Effector memory CD8-positive, alpha-beta T cell (primary cell): ENCODE results near the gene LHX2.

Experiments
- ATAC-seq: fragments of 150-1000 bp; cut with Tn5 transposase; replicated peaks from 2 replicates; pipeline ENCODE4 v1.10.0; 2021; ENCODE audit warnings: mild to moderate bottlenecking, moderate library complexity
- DNase-seq, 3 experiments: peaks; one replicate each; pipeline ENCODE4 v3.0.0; 2021
- H3K27ac Mint-ChIP-seq, 2 donors: one replicate each; pipeline ENCODE4 v1.8.0; 2022; ENCODE audit warnings: mild to moderate bottlenecking in 2 of 2, mixed read lengths in 2 of 2, moderate library complexity in 2 of 2
- H3K27me3 Mint-ChIP-seq, 2 donors: one replicate each; pipeline ENCODE4 v1.8.0; 2022; ENCODE audit warnings: mixed read lengths in 2 of 2
- H3K36me3 Mint-ChIP-seq: one replicate; pipeline ENCODE4 v1.8.0; 2022; ENCODE audit warnings: mild to moderate bottlenecking, moderate library complexity, mixed read lengths; ENCODE audit not compliant: insufficient read depth
- H3K4me1 Mint-ChIP-seq, 2 donors: one replicate each; pipeline ENCODE4 v1.8.0; 2022; ENCODE audit warnings: low read depth in 2 of 2, mixed read lengths in 2 of 2
- H3K4me3 Mint-ChIP-seq, 2 donors: one replicate each; pipeline ENCODE4 v1.8.0; 2022; ENCODE audit warnings: mild to moderate bottlenecking in 2 of 2, mixed read lengths in 2 of 2, moderate library complexity in 2 of 2
- H3K9me3 Mint-ChIP-seq, 2 donors: one replicate each; pipeline ENCODE4 v1.8.0; 2022; ENCODE audit warnings: mixed read lengths in 2 of 2

The LHX2 gene

GRCh38 chr9:124037790-124038189, 26.2 kb downstream of the LHX2 start:
- Mint-ChIP-seq H3K36me3 (peaks cover 3% of the 10 kb centered on the region), H3K27ac (no peak overlapping the region), H3K27me3 (peaks cover 77 to 95% of the 10 kb centered on the region in 2 donors), H3K9me3 (no peaks in the 10 kb centered on the region), H3K4me3 (no peak overlapping the region), H3K4me1 (peaks cover 0 to 3% of the 10 kb centered on the region in 2 donors)
- DNase-seq (no peak), ATAC-seq (no peak)

GRCh38 chr9:124038239-124038638, 26.7 kb downstream of the LHX2 start:
- H3K9me3 Mint-ChIP-seq: no peaks in the 10 kb centered on the region
- H3K36me3 Mint-ChIP-seq: peaks cover 3% of the 10 kb centered on the region
- ATAC-seq (no peak), DNase-seq (no peak)
- H3K4me1 Mint-ChIP-seq: peaks cover 0 to 3% of the 10 kb centered on the region in 2 donors
- no peak overlapping the region for H3K4me3 Mint-ChIP-seq
- no peak overlapping the region for H3K27ac Mint-ChIP-seq
- peaks cover 74 to 95% of the 10 kb centered on the region in 2 donors for H3K27me3 Mint-ChIP-seq

GRCh38 chr9:124038790-124039633, 27.4 kb downstream of the LHX2 start:
- H3K4me1 Mint-ChIP-seq: peaks cover 0 to 3% of the 10 kb centered on the region in 2 donors
- no peaks in the 10 kb centered on the region for H3K9me3 Mint-ChIP-seq
- DNase-seq (no peak), ATAC-seq (no peak)
- no peak overlapping the region for H3K4me3 Mint-ChIP-seq
- H3K27me3 Mint-ChIP-seq: peaks cover 69 to 95% of the 10 kb centered on the region in 2 donors
- no peak overlapping the region for H3K27ac Mint-ChIP-seq
- peaks cover 3% of the 10 kb centered on the region for H3K36me3 Mint-ChIP-seq

DNA sequence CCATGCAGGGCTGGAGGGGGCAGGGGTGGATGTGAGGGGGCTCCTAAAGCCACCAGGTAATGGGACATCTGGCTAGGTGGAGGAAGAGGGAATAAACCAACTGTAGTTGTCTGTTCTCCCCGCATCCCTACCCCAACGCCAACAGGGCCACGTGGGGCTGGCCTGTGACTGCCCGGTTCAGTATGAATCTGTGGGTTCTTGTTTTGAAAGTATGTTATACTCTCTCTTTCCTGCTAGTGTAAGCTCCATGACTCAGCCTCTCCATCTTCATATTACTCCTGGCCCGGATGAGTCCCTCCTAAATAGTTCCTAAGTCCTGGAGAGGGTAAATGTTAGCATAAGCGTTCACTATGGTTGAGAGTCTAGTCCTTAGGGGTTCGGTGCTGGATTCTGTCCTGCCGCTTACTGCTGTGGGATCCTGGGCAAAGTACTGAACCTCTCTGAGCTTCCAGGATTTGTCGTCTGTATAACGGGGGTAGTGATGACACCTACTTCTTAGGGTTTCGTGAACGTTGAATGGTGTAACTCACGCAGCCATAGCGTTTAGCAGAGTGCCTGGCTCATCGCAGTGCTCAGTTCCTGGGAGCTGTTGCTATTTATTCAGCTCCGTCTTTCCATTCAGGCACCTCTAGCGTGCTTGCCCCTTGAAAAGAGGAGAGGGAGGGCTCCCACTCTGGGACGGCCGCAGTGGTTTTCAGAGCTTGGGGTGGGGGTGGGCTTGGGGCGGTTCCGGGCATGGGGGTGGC, 28.8 kb downstream of the LHX2 start:
- H3K27ac Mint-ChIP-seq: no peak overlapping the region

GRCh38 chr9:124040935-124041816, 29.6 kb downstream of the LHX2 start:
- Mint-ChIP-seq H3K4me3 (peak overlapping the region; percentile 44 to 45), H3K27me3 (peaks cover 72 to 93% of the 10 kb centered on the region in 2 donors), H3K27ac (no peak overlapping the region), H3K36me3 (peaks cover 3% of the 10 kb centered on the region), H3K4me1 (peaks cover 0 to 3% of the 10 kb centered on the region in 2 donors), H3K9me3 (no peaks in the 10 kb centered on the region)
- peak; percentile 29 for ATAC-seq
- DNase-seq: peak; percentile 32 to 46 (median 35)

More for the DNA sequence above, 28.8 kb downstream of the LHX2 start:
- ATAC-seq (no peak), DNase-seq (no peak)
- Mint-ChIP-seq H3K27me3 (peaks cover 73 to 98% of the 10 kb centered on the region in 2 donors), H3K36me3 (peaks cover 3% of the 10 kb centered on the region), H3K9me3 (no peaks in the 10 kb centered on the region), H3K4me1 (peaks cover 0 to 3% of the 10 kb centered on the region in 2 donors), H3K4me3 (peak overlapping the region in 1 of 2 donors; percentile 45)

GRCh38 chr9:124041817-124042116, 30.2 kb downstream of the LHX2 start:
- Mint-ChIP-seq H3K27me3 (peaks cover 73 to 93% of the 10 kb centered on the region in 2 donors), H3K4me1 (peaks cover 0 to 3% of the 10 kb centered on the region in 2 donors), H3K4me3 (peak overlapping the region in 1 of 2 donors; percentile 5), H3K27ac (no peak overlapping the region), H3K9me3 (no peaks in the 10 kb centered on the region), H3K36me3 (peaks cover 3% of the 10 kb centered on the region)
- DNase-seq (no peak), ATAC-seq (no peak)

- no peak overlapping the region for H3K4me3 Mint-ChIP-seq
- H3K4me1 Mint-ChIP-seq: peaks cover 0 to 3% of the 10 kb centered on the region in 2 donors
- no peaks in the 10 kb centered on the region for H3K9me3 Mint-ChIP-seq
- DNase-seq: no peak
- peaks cover 3% of the 10 kb centered on the region for H3K36me3 Mint-ChIP-seq
- no peak overlapping the region for H3K27ac Mint-ChIP-seq
- no peak for ATAC-seq
- peaks cover 74 to 93% of the 10 kb centered on the region in 2 donors for H3K27me3 Mint-ChIP-seq
These were observed 30.7 kb downstream of the LHX2 start for GRCh38 chr9:124042201-124042721.

DNA sequence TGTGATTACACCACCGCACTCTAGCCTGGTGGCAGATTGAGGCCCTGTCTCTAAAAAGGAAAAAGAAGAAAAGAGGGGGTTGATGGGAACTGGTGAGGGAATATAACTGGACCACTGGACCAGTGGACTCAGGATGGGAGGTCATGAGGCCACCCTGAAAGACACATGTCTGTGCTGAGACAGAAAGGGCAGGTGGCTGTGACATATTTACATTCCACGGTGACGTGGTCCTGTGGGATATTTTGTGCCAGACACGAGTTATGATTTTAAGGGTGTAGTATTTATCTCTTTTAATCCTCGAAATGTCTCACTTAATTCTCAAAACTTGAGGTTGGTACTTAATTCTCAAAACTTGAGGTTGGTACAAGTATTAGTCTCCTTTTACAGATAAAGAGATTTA, 32.9 kb downstream of the LHX2 start:
- Mint-ChIP-seq H3K36me3 (peaks cover 3% of the 10 kb centered on the region), H3K4me1 (peaks cover 0 to 3% of the 10 kb centered on the region in 2 donors), H3K4me3 (no peak overlapping the region), H3K27ac (no peak overlapping the region), H3K27me3 (peaks cover 69 to 91% of the 10 kb centered on the region in 2 donors), H3K9me3 (no peaks in the 10 kb centered on the region)
- ATAC-seq (no peak), DNase-seq (no peak)

DNA sequence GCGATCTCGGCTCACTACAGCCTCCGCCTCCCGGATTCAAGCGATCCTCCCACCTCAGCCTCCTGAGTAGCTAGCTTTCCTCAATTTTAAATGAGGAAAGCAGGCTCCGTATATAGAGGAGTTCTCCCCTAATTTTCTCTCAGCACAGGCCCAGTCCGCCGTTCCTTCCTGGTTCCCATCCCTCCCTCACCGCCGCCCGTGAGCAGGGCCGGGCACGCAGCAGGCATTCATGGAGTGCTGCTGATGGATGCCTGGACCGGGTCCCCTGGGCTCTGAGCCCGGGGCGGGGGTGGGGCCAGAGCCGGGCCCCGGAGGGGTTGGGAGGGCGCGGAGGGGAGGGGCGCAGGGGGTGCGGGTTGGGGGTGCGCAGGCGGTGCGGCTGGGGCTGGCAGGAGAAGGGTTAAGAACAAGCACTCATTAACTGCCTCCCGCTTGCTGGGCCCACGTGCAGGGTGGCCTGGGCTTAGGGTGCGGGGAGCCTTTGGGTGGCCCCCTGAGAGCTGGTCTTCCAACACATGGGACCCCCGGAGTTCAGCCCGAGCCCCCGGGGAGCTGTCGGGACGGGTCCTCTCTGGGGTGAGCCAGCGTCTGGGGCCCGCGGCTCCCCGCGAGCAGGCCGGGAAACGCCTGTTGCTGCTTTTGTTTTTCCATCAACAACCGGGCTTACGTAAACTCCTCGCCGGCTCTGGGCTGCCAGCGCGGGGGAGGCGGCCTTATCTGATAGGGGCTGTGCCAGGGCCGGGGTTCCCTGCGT, 33.7 kb downstream of the LHX2 start:
- Mint-ChIP-seq H3K27me3 (peaks cover 67 to 91% of the 10 kb centered on the region in 2 donors), H3K27ac (no peak overlapping the region), H3K36me3 (peaks cover 3% of the 10 kb centered on the region), H3K9me3 (no peaks in the 10 kb centered on the region), H3K4me3 (no peak overlapping the region), H3K4me1 (peaks cover 0 to 3% of the 10 kb centered on the region in 2 donors)
- no peak for DNase-seq
- ATAC-seq: no peak

GRCh38 chr9:124045830-124046177, 34.2 kb downstream of the LHX2 start:
- no peak for ATAC-seq
- no peak overlapping the region for H3K4me3 Mint-ChIP-seq
- H3K27ac Mint-ChIP-seq: no peak overlapping the region
- no peak for DNase-seq
- peaks cover 3% of the 10 kb centered on the region for H3K36me3 Mint-ChIP-seq
- no peaks in the 10 kb centered on the region for H3K9me3 Mint-ChIP-seq
- H3K4me1 Mint-ChIP-seq: no peaks in the 10 kb centered on the region
- H3K27me3 Mint-ChIP-seq: peaks cover 69 to 91% of the 10 kb centered on the region in 2 donors

DNA sequence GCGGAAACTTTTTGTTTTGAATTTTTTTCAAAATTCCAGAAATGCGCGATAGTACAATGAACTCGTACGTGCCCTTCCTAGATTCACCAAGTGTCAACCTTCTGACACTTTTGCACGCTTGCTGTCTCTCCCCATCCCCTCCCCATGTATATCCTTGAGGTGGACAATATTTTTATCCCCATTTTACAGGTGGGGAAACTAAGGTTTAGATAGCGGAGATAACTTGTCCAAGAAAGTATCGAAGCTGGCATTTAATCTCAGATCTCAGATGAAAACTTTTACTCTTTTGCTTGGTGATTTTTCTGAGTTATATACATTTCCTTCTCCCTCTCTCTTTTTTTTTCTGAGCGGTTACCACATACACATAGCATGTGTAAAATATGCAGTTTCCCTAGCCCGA, 34.6 kb downstream of the LHX2 start:
- Mint-ChIP-seq H3K36me3 (peaks cover under 1% of the 10 kb centered on the region), H3K27me3 (peaks cover 72 to 93% of the 10 kb centered on the region in 2 donors), H3K4me1 (no peaks in the 10 kb centered on the region), H3K27ac (no peak overlapping the region), H3K4me3 (no peak overlapping the region), H3K9me3 (no peaks in the 10 kb centered on the region)
- no peak for DNase-seq
- no peak for ATAC-seq

- Mint-ChIP-seq H3K4me3 (no peak overlapping the region), H3K36me3 (no peaks in the 10 kb centered on the region), H3K27ac (no peak overlapping the region), H3K9me3 (no peaks in the 10 kb centered on the region), H3K27me3 (peaks cover 68 to 93% of the 10 kb centered on the region in 2 donors), H3K4me1 (no peaks in the 10 kb centered on the region)
- DNase-seq (no peak), ATAC-seq (no peak)
These were observed 35.7 kb downstream of the LHX2 start for GRCh38 chr9:124047251-124047672.
